ENCODE measurements around the gene SLC16A3. TPM values are rescaled to one million over a fixed set of nuclear protein-coding genes. Genes with fewer than 3 reads are reported as not detected.
A peak's percentile ranks its signal among the peaks of the same experiment; 100 is the strongest.

The SLC16A3 gene
- total and polyA plus RNA-seq, 2 of the 8 experiments (the other 6 are each of a cell fraction or from before 2014, with no cell fraction given), result 3.8 to 8.7 TPM

- H3K27me3 ChIP-seq (replicated peaks in 1 of 4; ENCODE audit: control insufficient read depth in 3 of 4, extremely low read depth in 1 of 4, insufficient read depth in 3 of 4, low read length in 3 of 4), result no peaks in the 10 kb centered on the region
- 96% methylated on average over 5 of the region's 5 CpGs; no CpG with 5 or more reads in 1 of the 2 experiments for WGBS, 2 experiments (ENCODE audit: extremely low coverage in 1 of 2, insufficient coverage in 1 of 2, insufficient read length in 1 of 2, insufficient replicate concordance in 2 of 2, low coverage in 1 of 2, low lambda C conversion rate in 2 of 2, missing lambda C conversion rate in 1 of 2)
- peaks cover 45 to 48% of the 10 kb centered on the region in 2 experiments for H4K20me1 ChIP-seq (replicated peaks in 1 of 2; ENCODE audit: control insufficient read depth in 1 of 2, insufficient read depth in 2 of 2, low read length in 2 of 2)
- no peak overlapping the region for H2BK12ac ChIP-seq (ENCODE audit: low read depth, low read length)
- H3K36me3 ChIP-seq (ENCODE audit: control insufficient read depth in 2 of 4, insufficient read depth in 4 of 4, low read length in 3 of 4), result peaks cover 39 to 86% (median 79%) of the 10 kb centered on the region in 4 experiments
- no peak overlapping the region for H3K4me2 ChIP-seq (ENCODE audit: insufficient read depth in 1 of 2, low read depth in 2 of 2, low read length in 2 of 2)
- H3K27ac ChIP-seq (ENCODE audit: low read depth, low read length), result no peak overlapping the region
- ChIA-PET CTCF (ENCODE audit: partially characterized antibody) (interaction anchor here (1.0 to 1.3 kb wide), 4 partner anchors 9 to 92 kb away, joined by 3 to 10 read pairs (median 5); no protein-coding TSS in a partner anchor), POLR2A (ENCODE audit: partially characterized antibody) (interaction anchor here (1.3 to 1.6 kb wide), 2 partner anchors 9 to 12 kb away, joined by 4 to 5 read pairs; no protein-coding TSS in a partner anchor)
- H3K9me3 ChIP-seq (ENCODE audit: insufficient read depth in 2 of 2, low read depth in 1 of 2, low read length in 1 of 2), result no peaks in the 10 kb centered on the region; a peak in 1 of 4 replicates
- H3K14ac ChIP-seq (ENCODE audit: insufficient read length), result no peak overlapping the region
- DNase-seq (ENCODE audit: low read depth in 1 of 2, low spot score in 2 of 2) (no peak), FAIRE-seq (no peak)
- no peak overlapping the region for H2BK15ac ChIP-seq (ENCODE audit: low read length)
- no peak overlapping the region for H2BK120ac ChIP-seq (replicated peaks; ENCODE audit: low read depth, low read length)
- H2AK5ac ChIP-seq (ENCODE audit: low read depth, low read length), result no peak overlapping the region
- H4K91ac ChIP-seq (replicated peaks; ENCODE audit: insufficient read length, low read length), result no peak overlapping the region
- H3K4ac ChIP-seq (replicated peaks; ENCODE audit: insufficient read length, low read depth, low read length), result no peak overlapping the region
- no peak overlapping the region for H2BK20ac ChIP-seq (ENCODE audit: low read length)
- H3K23ac ChIP-seq (ENCODE audit: insufficient read length), result no peak overlapping the region
- H3K9ac ChIP-seq (replicated peaks in 1 of 4; ENCODE audit: extremely low read depth in 1 of 4, low read depth in 3 of 4, low read length in 3 of 4), result no peak overlapping the region
- peaks cover 0 to 22% of the 10 kb centered on the region in 2 experiments; a peak in 1 of 4 replicates for H3K79me2 ChIP-seq (ENCODE audit: control insufficient read depth in 1 of 2, insufficient read depth in 2 of 2, low read length in 2 of 2)
- H3K18ac ChIP-seq (ENCODE audit: extremely low read depth, low read length), result no peak overlapping the region
- H2AFZ ChIP-seq (ENCODE audit: low read length), result no peak overlapping the region
- H3K23me2 ChIP-seq (ENCODE audit: low read depth, low read length), result no peaks in the 10 kb centered on the region
- H3K79me1 ChIP-seq (ENCODE audit: low read depth, low read length), result peaks cover 16% of the 10 kb centered on the region
- no peak overlapping the region for H2BK5ac ChIP-seq (ENCODE audit: low read depth, low read length)
- no peak overlapping the region for H4K5ac ChIP-seq (ENCODE audit: insufficient read length, low read depth, low read length)
- no peaks in the 10 kb centered on the region; a peak in 1 of 7 replicates for H3K4me1 ChIP-seq (replicated peaks in 1 of 4; ENCODE audit: control insufficient read depth in 3 of 4, insufficient read depth in 4 of 4, low read length in 3 of 4)
- no peak overlapping the region for H3K56ac ChIP-seq (replicated peaks; ENCODE audit: insufficient read length, low read depth, low read length)
- H3K4me3 ChIP-seq (ENCODE audit: extremely low read depth in 1 of 4, insufficient read depth in 2 of 4, low read depth in 3 of 4, low read length in 4 of 4), result no peak overlapping the region
- H4K8ac ChIP-seq (ENCODE audit: extremely low read depth, insufficient read depth, low read length), result peak overlapping the region; percentile 4; the same call in 1 of the 2 replicates
- TF ChIP-seq POU5F1 (IDR thresholded peaks at IDR 0.05; ENCODE audit: low read depth, low read length), result no peak
- no peak for TF ChIP-seq BACH1 (IDR thresholded peaks at IDR 0.05; ENCODE audit: low read length)
- no peak for TF ChIP-seq HDAC6 (IDR thresholded peaks at IDR 0.05; ENCODE audit: low read depth, low read length)
- TF ChIP-seq PHF8 (conservative IDR thresholded peaks at IDR 0.05; ENCODE audit: low read depth, low read length), result no peak
- TF ChIP-seq, protein P1, sequence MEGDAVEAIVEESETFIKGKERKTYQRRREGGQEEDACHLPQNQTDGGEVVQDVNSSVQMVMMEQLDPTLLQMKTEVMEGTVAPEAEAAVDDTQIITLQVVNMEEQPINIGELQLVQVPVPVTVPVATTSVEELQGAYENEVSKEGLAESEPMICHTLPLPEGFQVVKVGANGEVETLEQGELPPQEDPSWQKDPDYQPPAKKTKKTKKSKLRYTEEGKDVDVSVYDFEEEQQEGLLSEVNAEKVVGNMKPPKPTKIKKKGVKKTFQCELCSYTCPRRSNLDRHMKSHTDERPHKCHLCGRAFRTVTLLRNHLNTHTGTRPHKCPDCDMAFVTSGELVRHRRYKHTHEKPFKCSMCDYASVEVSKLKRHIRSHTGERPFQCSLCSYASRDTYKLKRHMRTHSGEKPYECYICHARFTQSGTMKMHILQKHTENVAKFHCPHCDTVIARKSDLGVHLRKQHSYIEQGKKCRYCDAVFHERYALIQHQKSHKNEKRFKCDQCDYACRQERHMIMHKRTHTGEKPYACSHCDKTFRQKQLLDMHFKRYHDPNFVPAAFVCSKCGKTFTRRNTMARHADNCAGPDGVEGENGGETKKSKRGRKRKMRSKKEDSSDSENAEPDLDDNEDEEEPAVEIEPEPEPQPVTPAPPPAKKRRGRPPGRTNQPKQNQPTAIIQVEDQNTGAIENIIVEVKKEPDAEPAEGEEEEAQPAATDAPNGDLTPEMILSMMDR (IDR thresholded peaks at IDR 0.05; ENCODE audit: control extremely low read depth in 1 of 3, insufficient read depth in 1 of 3, low read depth in 1 of 3, low read length in 3 of 3), result no peak
- TF ChIP-seq KDM1A (IDR thresholded peaks at IDR 0.05; ENCODE audit: borderline replicate concordance, low read length), result no peak
Observed at GRCh38 chr17:82246040-82246364, 17.2 kb downstream of the SLC16A3 start.

All from H1 (cell line).